Posterior vena cava (tissue), 2 donors: ENCODE results near the gene IFNA6. TPM values are rescaled to one million over a fixed set of nuclear protein-coding genes. Genes with fewer than 3 reads are reported as not detected.
"Not testable (repeated sequence)": the region's sequence is repeated elsewhere in the genome, so short reads cannot be mapped to it uniquely, and the experiment has no call there.

Experiments used
- DNase-seq: peaks from one replicate; pipeline ENCODE4 v3.0.0-alpha.2; 2020; ENCODE audit warnings: low spot score
- intact Hi-C, 2 donors: fragments of 100-400 bp; cut with DNase I; formaldehyde crosslinking; loops; one replicate each; pipeline versions ENCODE4 v1.14.1 to v1.14.2; 2022 to 2023
- long read RNA-seq, 2 donors: library from polyadenylated mRNA; unstranded; transcript quantifications; one replicate each; pipeline ENCODE4 v2.0.0, GENCODE V29; 2020 to 2021
- total RNA-seq, 2 donors: library from RNA; stranded (reverse); fragmentation: NEBNext Ultra II Directional; extraction: Animal tissue kit (Norgen Biotek cat#: 25700); gene quantifications; one replicate each; pipeline ENCODE4 v1.2.1, GENCODE V29; 2021
- donor health status: DM: yes; HTN: yes; CAD: no.
- donor health status: DM: yes; HTN: yes; CAD: no.

The IFNA6 gene
- total RNA-seq = not detected
- long read RNA-seq, donor 1 = 0 reads
- long read RNA-seq, donor 2 = 0 reads

DNA sequence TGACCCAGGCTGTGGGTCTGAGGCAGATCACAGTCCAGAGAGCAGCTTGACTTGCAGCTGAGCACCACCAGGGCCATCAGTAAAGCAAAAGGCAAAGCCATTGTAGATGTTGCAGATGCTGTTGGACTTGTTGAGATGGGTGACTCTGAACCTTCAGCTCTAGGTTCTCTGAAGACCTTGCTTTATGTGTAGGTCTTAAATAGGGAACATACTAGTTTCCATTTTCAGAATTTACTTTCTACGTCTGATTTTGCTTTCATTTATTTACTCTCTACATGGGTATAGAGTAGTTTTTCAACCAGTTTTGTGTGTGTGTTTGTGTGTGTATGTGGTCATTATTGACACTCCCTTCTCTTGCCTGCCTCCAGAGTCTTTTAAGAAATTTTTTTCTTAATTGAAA is at the start of gene IFNA6:
TSS of gene IFNA6 (minus strand) at position 101 of the 400 bp plus-strand sequence. CDS start at position 101, 0 bp downstream.
- intact Hi-C loops = no loop called here
- no peak for DNase-seq

DNA sequence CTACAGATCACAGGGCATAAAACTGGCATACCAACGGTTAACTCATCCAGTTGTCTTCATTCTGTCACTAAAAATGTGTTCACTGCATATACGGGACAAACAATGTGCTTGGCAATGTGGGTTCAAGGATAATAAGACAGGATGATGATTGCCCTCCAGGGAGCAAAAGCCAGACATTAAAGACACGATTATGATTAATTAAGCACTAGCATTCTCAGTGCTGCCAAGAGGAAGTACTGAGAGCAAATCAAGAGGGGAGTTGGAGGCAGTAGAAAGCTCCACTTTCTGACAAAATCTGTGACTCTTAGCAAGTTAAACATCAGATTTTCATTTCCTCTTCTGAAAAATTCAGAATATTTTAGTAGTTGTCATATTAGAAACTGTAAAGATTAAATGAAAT is 49.3 kb upstream of the IFNA6 start:
- intact Hi-C loops = loop anchor here in 1 of 2 donors (10.0 kb wide), 1 partner anchor 75 kb away; no protein-coding TSS in a partner anchor
- DNase-seq = no peak

DNA sequence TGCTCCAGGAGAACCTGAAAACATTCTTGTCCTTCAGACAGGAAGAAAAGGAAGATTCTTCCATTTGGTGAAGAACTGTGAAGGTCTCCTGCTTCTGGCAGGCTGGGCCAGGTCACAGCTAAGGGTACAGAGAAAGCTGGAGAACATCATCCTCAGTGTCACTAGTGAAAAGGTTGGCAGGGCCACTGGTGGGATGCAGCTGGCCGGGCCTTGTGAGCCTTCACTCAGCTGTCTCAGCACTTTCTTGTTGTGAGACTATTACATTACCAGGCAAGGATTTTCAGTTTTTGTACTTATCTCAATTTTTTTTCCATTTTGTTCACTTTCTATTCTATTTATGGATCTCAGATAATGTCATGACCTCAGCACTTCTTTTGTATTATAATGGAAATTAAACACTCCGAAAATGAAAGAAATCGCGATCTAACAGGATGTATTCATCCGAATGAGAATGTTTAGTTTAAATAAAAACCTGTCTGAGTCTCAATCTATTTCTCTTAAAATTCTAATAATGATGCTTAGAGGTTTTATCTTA is 48.3 kb upstream of the IFNA6 start:
- intact Hi-C loops = loop anchor here in 1 of 2 donors (10.0 kb wide), 1 partner anchor 74 kb away; no protein-coding TSS in a partner anchor
- DNase-seq = no peak

DNA sequence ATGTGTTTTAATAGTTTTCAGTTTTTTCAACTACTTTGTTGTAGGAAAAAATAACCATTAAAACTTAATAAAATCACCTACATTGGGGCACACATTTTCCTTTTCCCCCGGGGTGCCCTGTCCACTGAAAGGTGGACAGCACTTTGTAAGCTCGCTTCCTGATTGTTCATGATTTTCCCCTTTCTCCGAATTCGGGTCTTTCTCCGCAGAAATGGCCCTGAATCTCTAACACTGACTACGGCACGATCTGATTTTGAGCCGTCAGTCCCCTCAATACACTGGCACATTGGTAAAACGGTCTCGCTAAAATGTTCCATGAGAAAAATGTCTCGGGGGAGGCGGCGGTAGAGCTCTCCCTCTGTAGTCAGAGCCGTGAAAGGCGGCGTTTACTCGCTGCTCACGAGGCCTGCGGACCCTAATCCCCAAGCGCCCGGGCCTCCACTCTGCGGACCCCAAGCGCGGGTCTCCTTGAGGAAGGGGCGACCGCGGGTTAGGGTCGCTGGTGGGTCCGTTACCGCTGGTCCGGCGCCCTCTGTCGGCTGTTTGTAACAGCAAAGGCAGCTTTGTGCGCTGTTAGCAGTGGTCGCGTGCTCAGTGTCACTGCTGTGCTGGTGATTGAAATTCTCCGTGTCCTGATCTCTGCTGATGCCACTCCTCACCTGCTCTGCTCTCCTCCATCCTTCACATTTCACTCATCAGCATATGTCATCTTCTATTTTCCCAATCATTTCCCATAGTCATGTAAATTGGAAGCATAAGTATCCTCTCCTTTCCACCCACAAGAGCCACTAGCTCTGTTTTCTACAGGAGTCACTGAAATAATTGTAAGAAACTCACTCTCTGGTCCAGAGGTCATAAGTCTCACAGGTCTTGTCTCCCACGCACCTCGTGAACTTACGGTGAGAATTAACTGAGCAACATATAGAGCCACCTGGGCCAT is 45.4 kb upstream of the IFNA6 start:
- intact Hi-C loops = loop anchor here in 1 of 2 donors (10.0 kb wide), 1 partner anchor 71 kb away; no protein-coding TSS in a partner anchor
- DNase-seq = no peak

DNA sequence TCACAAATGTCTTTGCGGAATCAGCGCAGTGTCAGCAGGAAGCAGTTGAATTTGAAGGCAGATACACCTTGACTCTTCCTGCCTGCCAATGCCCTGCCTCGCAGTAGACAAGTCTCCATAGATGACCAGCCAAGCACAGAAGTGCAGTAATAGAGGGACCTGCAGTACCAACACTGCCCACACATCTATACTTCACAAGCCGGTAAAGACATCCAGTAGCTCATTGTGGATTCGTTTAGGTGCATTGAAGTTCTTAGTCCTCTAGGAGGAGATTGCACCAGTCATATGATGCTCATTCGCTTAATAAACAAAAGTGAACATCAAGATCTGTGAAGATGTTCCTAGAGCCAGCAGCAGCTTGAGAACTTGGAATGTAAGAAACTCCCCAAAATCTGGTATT is 41.6 kb upstream of the IFNA6 start:
- DNase-seq = no peak
- intact Hi-C loops = loop anchor here in 1 of 2 donors (10.0 kb wide), 1 partner anchor 67 kb away; no protein-coding TSS in a partner anchor

DNA sequence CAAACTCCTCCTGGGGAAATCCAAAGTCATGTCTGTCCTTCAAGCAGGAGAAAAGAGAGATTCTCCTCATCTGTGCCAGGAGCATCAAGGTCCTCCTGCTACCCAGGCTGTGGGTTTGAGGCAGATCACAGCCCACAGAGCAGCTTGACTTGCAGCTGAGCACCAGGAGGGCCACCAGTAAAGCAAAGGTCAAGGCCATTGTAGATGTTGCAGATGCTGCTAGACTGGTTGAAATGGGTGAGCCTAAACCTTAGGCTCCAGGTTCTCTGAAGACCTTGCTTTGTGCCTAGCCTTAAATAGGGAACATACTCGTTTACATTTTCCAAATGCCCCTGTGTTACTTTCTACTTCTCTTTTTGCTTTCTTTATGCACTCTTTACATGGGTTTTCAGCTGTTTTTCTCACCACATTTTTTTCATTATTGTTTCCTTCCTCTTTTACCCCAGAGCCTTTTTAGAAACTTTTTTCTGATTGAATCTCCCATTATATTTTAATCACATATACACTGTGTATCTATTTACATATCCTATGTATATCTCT is 34.5 kb upstream of the IFNA6 start, which contains the start of gene IFNA2:
TSS of gene IFNA2 (minus strand) at position 268 of the 540 bp plus-strand sequence. CDS start at position 199, 69 bp downstream.
- intact Hi-C loops = no loop called here
- no peak for DNase-seq

DNA sequence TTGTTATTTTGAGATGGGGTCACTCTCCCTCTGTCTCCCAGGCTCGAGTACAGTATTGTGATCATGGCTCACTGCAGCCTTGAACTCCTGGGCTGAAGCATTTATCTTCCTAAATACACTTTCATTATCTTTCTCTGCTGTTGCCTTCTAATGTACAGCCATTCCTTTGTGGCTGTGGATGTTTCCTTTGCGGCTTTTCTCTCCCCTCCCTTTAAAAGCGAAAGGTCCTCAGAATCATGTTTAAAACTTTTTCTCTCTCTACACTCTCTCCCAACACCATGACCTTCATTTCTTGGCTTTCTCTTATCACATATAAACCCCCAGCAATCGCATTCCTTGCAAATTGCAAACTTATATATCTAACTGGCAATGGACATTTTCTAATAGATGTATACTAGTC is 32.9 kb upstream of the IFNA6 start:
- no peak for DNase-seq
- intact Hi-C loops = no loop called here

DNA sequence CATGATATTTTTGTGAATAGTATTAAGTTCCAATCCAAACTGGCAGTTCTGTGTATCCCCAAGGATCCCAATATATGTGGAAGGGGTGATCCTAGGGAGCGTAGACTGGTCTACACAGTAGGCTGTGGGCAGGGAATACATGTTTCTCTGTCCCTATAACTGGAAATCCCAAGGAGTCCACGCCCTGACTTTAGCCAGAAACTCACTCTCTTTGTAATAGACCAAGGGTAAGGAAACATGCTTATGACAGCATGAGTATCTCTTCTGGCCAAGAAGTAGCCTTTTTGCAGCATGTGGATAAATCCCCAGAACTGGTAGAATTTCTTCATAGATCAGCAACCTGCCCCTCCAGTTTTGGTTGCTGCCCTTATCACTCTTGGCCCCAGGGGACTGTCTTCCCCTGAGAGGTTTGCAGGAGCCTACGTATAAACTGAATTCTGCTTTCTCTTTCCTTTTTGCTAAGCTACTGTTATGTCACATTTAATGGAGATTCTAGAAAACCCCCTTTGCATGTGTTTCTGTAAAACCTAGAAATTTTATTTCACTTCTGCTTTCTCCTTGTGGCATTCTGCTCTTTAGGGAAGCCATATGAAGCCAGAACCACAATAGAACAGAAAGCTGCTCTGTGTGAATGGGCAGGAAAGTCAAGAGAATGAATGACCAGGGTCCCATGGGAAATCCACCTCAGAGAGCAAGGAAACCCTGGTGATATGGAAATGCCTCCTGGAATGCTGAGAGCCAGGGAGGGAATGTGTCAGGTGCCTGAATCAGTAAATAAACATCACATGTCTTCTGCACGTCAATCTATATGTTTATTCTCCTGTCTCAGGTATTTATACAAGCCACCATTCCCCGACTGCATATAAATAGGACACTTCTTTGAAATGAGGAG is 31.0 kb upstream of the IFNA6 start:
- intact Hi-C loops = no loop called here
- DNase-seq = no peak

DNA sequence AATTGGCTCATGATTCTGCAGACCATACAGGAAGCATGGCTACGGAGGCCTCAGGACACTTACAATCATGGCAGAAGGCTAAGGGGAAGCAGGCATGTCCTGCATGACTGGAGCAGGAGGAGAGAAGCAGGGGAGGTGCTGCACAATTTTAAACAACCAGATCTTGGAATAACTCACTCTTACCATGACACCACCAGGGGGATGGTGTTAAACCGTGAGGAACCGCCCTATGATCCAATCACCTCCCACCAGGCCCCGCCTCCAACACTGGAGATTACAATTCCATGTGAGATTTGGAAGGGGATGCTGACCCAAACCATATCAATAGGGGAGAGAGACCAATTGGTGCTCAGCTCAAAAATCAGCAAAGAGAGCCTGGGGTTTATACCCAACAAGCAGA is 20.8 kb upstream of the IFNA6 start:
- intact Hi-C loops, DNase-seq: not testable (repeated sequence)

DNA sequence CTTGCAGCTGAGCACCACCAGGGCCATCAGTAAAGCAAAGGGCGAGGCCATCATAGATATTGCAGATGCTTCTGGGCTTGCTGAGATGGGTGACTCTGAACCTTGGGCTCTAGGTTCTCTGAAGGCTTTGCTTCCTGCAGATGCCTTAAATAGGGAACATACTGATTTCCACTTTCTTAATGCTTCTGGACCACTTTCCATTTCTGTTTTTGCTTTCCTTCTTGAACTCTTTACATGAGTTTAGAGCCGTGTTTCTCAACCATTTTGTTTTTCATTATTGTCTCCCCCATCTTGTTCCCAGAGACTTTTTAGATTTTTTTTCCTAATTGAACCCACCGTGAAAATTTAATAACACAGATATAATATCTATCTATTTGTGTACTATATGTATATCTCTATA is 17.3 kb upstream of the IFNA6 start, which contains the start of gene IFNA13:
TSS of gene IFNA13 (minus strand) at position 101 of the 400 bp plus-strand sequence. CDS start at position 54, 47 bp downstream.
- intact Hi-C loops = no loop called here
- no peak for DNase-seq

DNA sequence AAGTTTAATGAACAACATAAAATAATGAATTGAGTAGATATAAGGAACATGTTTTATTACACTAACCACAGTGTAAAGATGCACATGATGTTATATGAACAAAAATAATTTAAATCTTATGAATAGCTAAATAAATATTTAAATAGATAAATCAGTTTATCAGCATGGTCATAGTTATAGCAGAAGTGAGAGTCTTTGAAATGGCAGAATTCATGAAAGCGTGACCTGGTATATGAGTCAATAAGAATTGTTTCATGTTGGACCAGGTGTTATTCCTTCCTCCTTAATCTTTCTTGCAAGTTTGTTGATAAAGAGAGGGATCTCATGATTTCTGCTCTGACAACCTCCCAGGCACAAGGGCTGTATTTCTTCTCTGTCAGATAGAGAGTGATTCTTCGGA is 16.5 kb upstream of the IFNA6 start:
- DNase-seq, intact Hi-C loops: not testable (repeated sequence)

DNA sequence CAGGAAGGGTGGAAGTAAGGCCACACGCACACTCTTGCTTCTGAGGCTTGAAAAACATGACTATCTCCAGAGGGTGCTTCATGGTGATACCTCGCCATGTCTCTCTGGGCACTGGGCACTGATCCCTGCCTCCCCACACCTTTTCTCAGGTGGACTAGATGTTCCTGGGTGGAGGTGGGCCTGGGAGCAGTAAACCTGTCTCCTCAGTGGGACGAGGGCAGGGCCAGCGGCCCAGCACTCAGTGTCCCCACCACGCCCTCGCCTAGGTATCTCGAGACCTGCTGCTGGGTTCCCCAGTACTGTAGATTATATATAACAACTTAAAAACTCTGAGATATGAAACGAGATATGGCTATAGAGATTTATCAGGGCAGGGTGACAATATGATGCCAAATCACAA is 11.6 kb upstream of the IFNA6 start:
- no peak for DNase-seq
- intact Hi-C loops = no loop called here

DNA sequence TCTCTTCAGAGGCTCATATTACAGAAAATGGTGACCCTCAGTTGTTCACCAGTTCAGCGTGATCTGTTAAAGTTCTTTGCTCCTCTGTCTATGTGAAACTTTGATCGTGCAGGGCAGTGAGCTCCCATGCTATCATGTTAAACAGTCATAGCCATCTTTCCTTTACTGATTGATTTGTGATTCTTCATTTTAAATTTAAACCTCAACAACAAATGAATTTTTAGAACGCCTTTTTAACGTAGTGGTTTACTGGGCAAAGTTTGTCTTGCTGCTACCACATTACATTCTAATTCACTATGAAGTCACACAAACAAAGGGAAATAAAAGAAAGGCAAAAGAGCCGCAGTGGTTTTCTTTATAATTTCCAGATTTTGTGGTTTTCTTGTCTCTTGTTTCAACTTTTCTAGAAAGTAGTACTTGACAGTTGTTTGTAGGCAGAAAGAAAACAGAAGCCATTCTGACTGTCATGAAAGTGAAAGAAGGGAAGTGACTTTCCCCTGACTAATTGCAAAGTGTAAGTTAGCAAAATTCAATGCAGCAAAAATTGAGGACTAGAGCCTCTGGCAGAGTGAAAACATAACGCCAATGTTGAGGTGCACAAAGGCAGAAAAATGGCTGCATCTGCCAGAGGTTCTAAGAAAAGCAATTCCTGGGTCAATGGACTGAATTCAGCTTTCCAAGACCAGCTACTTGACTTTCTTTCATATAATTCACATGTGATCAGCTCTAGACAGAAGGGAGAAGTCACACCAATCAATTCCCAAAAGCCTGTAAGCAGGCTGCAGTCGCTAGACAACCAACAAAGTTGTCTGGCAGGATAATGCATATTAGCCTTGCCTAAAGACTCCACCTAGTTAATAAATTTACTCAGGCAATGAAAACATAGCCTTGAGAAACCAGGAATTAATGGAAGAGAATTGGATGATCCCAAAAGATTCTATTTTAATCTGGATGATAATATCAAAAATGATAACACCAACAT is 7.1 kb upstream of the IFNA6 start:
- intact Hi-C loops = no loop called here

DNA sequence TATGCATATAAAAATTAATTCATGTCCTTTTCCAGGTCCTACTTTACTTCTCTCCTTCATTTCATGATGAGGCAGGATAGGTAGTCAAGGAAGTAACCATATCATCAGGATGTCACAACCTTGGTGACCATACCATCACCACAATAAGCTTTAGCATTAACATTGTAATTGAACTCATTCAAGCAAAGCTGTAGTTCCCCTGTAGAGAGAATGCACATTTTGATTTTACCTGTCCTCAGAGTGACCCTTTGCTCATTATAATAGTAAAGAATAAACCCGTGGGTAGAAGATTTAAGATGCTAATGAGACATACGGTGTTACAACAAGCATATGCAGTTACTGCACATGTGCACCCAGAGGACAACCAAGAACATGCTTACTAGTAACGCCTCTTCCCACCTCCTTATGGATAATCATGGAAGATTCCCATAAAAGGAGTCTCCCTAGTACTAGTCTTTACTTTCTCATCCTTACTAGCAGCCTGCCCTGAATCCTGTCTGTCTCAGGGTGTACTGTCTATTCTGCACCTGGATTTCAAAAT is 2.2 kb downstream of the IFNA6 start:
- no peak for DNase-seq
- intact Hi-C loops = no loop called here

More for the DNA sequence above, 7.1 kb upstream of the IFNA6 start:
- DNase-seq = no peak

DNA sequence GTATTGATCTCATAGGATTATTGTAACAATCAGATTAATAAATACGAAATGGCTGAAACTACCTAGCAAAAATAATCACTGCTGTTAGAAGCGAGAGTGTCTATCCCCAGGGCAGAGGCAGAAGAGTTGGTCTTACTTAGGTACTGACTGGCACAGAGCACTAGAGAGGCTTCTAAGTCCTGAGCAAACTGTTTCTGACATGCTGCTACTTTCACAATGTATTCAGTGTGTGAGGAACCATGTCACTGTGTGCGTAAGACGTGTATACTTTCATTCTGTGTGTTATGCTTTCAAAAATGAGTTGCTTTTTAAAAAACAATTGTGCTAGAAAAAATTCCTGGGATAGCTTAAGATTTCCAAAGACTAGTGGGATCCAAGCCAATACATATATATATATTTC is 10.0 kb downstream of the IFNA6 start:
- no peak for DNase-seq
- intact Hi-C loops = no loop called here

DNA sequence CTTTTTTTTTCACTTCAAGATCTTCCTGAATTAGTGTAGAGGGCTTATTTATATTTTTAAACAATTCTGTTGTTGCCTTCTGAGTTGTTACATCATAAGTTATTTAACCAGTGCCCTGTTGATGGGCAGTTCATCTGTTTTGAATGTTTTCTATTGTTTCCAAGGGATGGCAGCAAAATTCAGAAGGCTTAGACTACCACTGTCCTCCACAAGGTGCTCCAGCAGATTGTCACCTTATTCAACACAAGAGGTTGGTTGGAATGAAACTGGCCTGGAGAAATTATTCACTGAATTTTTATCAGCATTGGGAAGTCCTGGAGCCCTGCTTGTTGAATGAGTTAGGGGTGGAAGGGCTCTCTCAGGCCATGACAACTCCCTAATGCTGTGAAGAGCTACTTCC is 14.2 kb downstream of the IFNA6 start:
- intact Hi-C loops = loop anchor here in 1 of 2 donors (10.0 kb wide), 1 partner anchor 458 kb away; no protein-coding TSS in a partner anchor
- no peak for DNase-seq
